Activated CD4-positive, alpha-beta T cell treated with anti-CD3 and anti-CD28 coated beads, Interleukin-2, amount 10 ng/mL, durations not matched to agents 7 days and 5 days (primary cell): ENCODE data around the gene IQCE. TPM values are rescaled to one million over a fixed set of nuclear protein-coding genes. Genes with fewer than 3 reads are reported as not detected.

Experiments used
- CTCF ChIA-PET: fragments of 350-600 bp; sonication (Branson Sonifier 250); formaldehyde crosslinking; loops from one replicate; lab custom pipeline; 2021; ENCODE audit warnings: antibody characterized with exemption; lab: Charles Lee
- POLR2A ChIA-PET: fragments of 350-600 bp; sonication (Branson Sonifier 250); formaldehyde crosslinking; loops from one replicate; lab custom pipeline; 2021; ENCODE audit warnings: antibody characterized with exemption; lab: Charles Lee
- DNase-seq: peaks from one replicate; pipeline ENCODE4 v3.0.0-alpha.2; 2020
- H3K27ac Mint-ChIP-seq: one replicate; pipeline ENCODE4 v1.8.0; 2021; ENCODE audit warnings: mild to moderate bottlenecking, moderate library complexity, mixed read lengths
- H3K27me3 Mint-ChIP-seq: one replicate; pipeline ENCODE4 v1.8.0; 2021; ENCODE audit warnings: mixed read lengths
- H3K36me3 Mint-ChIP-seq: one replicate; pipeline ENCODE4 v1.8.0; 2021; ENCODE audit warnings: low read depth, mixed read lengths
- H3K4me1 Mint-ChIP-seq: one replicate; pipeline ENCODE4 v1.8.0; 2021; ENCODE audit warnings: mixed read lengths
- H3K4me3 Mint-ChIP-seq: one replicate; pipeline ENCODE4 v1.8.0; 2021; ENCODE audit warnings: mild to moderate bottlenecking, moderate library complexity, mixed read lengths
- H3K9me3 Mint-ChIP-seq: one replicate; pipeline ENCODE4 v1.8.0; 2021; ENCODE audit warnings: mixed read lengths
- total RNA-seq, 2 experiments: library from RNA; stranded (reverse); gene quantifications; one replicate each; pipeline ENCODE4 v1.2.3, GENCODE V29; 2021

The IQCE gene
- total RNA-seq, 2 experiments from 2014 or later = 13.8 to 15.5 TPM

DNA sequence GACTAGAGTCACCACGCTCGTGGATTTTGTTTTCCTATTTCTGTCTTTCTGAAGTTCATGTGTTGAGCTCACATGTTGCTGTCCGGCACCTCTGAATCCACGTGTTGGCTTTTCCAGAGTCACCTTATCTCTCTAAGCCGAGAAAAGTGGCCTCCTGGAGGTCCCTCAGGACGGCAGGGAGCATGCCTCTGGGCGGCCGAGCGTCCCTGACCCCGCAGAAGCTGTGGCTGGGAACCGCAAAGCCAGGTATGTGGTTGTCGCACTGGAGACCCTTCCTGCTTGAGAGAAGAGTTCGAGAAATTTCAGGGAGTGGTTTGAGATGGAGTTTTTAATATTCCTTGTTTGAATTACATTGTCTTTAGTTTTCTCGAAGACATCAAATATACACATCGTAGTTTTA lies 12.6 kb downstream of the IQCE start:
- H3K36me3 Mint-ChIP-seq = peaks cover 7% of the 10 kb centered on the region
- DNase-seq = no peak
- peaks cover 26% of the 10 kb centered on the region for H3K4me1 Mint-ChIP-seq
- ChIA-PET CTCF (interaction anchor here (1.3 kb wide), 1 partner anchor 60 kb away, joined by 3 read pairs; no protein-coding TSS in a partner anchor), POLR2A (no interaction called here)
- no peaks in the 10 kb centered on the region for H3K9me3 Mint-ChIP-seq
- H3K27me3 Mint-ChIP-seq = no peaks in the 10 kb centered on the region
- H3K27ac Mint-ChIP-seq = no peak overlapping the region
- H3K4me3 Mint-ChIP-seq = no peak overlapping the region

DNA sequence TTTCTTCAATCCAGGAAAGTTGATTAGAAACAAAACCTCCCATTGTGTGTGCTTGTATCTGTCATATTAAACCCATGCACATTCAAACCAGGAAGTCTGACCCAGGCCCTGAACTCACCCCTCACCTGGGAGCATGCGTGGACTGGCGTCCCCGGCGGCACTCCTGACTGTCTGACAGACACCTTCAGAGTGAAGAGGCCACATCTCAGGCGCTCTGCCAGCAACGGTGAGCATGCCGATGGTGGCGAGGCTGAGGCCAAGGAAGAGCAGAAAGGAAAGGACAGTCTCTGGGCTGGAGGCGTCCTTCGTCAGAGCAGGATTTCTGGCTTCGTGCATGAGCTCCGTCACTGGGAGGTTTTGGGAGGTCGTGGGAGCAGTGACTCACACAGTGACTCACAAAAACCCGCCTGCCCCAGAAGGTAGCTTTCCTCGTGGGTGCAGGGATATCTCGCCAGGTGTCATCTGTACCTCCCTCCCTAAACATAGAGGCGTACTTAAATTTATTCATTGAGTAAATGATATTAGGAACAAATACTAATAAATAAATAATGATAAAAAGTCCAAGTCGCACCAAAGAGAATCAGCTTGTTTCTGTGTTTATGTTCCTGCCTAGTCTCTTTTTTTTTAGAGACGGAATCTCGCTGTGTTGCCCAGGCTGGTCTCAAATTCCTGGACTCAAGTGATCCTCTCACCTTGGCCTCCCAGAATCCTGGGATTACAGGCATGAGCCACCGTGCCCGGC lies 13.5 kb downstream of the IQCE start:
- H3K27me3 Mint-ChIP-seq = no peaks in the 10 kb centered on the region
- peaks cover 13% of the 10 kb centered on the region for H3K36me3 Mint-ChIP-seq
- H3K4me3 Mint-ChIP-seq = no peak overlapping the region
- CTCF ChIA-PET = interaction anchor here (1.3 kb wide), 1 partner anchor 61 kb away, joined by 3 read pairs; no protein-coding TSS in a partner anchor
- H3K9me3 Mint-ChIP-seq = peaks cover 2% of the 10 kb centered on the region
- POLR2A ChIA-PET = no interaction called here
- DNase-seq = no peak
- H3K27ac Mint-ChIP-seq = no peak overlapping the region
- peaks cover 20% of the 10 kb centered on the region for H3K4me1 Mint-ChIP-seq

DNA sequence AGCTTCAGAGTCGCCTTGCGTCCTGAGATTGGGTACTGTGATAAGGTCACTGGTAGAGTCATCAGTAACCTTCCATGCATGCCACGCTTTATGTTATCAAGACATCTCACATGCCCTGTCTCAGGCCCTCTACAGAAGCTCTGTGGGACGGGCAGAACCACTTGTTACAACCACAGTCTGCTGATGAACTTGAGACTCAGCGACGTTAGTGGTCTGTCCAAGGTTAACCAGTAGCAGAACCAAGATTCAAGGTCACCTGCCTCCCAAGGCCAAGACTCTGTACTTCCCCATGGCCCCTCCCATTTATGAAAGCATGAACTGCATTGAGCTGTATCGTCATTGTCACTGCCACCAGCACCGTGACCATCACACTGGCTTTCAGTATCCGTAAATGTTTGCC lies 15.0 kb downstream of the IQCE start:
- no peak overlapping the region for H3K27ac Mint-ChIP-seq
- no peaks in the 10 kb centered on the region for H3K27me3 Mint-ChIP-seq
- H3K4me3 Mint-ChIP-seq = no peak overlapping the region
- peaks cover 14% of the 10 kb centered on the region for H3K36me3 Mint-ChIP-seq
- POLR2A ChIA-PET = no interaction called here
- peaks cover 2% of the 10 kb centered on the region for H3K9me3 Mint-ChIP-seq
- DNase-seq = no peak
- peaks cover 18% of the 10 kb centered on the region for H3K4me1 Mint-ChIP-seq
- CTCF ChIA-PET = interaction anchor here (0.6 kb wide), 1 partner anchor 352 kb away, joined by 3 read pairs; no protein-coding TSS in a partner anchor

DNA sequence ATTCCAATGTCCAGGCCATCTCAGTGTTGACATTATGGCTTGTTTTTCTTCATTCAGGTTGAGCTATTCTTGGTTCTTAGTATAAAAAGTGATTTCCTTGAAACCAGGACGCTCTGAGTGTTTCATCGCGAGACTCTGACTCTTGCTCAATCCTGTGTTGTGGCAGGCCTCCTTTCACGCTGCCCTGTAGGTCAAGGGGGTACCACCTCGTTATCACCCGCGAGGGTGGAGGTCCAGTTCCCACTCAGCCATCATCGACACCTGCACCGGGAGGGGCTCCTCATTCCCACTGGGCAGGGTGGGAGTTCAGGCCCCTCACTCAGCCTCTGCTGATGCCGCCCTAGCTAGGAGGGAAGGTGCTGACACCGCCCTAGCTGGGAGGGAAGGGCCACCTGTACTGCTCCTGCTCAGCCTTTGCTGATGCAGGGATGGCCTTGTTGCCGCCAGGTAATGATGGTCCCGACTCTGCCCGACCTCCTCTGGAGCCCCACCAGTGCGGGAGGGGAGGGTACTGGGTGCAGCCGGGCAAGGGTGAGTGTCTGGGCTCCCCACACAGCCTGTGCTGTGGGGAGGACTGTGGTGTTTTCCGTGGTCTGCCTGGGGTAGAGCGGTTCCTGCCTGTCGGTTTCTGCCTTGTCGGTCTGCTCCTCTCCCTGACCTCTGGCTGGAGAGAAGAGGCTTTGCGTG lies 16.4 kb downstream of the IQCE start:
- Mint-ChIP-seq H3K4me1 (peaks cover 18% of the 10 kb centered on the region), H3K36me3 (peaks cover 14% of the 10 kb centered on the region), H3K27ac (peak overlapping the region; percentile 5), H3K27me3 (no peaks in the 10 kb centered on the region), H3K4me3 (no peak overlapping the region), H3K9me3 (peaks cover 2% of the 10 kb centered on the region)
- POLR2A ChIA-PET = no interaction called here
- CTCF ChIA-PET = interaction anchor here (0.9 to 1.2 kb wide), 3 partner anchors 15 to 134 kb away, joined by 3 read pairs; no protein-coding TSS in a partner anchor
- no peak for DNase-seq

DNA sequence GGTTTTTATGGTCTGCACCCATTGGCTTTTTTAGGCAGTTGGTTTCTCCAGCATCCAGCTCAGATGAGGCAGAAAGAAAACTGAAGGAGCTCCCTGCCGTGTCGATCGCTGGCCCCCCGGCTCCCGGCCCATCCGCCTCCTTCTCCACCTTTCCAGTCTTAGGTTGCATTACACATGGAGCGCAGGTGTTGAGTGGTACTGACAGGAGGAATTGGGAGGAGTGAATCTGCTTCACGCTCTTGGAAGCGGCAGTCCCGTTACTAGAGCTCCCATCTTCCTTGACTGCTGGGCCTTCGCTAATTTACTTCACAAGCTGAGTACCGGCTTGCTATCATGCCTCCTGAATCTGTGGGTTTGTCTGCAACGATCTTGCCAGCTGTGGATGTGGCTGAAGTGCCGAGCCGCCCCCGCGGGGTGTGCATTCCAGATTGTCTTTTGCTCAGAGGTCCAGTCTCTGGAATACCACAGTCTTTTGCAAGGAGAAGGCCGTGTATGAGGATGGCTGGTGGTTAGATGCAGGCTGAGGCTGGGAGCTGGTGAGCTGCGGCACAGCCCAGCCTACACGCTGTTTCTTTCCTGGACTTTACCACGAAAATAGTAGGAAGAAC lies 17.1 kb downstream of the IQCE start:
- H3K9me3 Mint-ChIP-seq = peaks cover 2% of the 10 kb centered on the region
- H3K4me3 Mint-ChIP-seq = no peak overlapping the region
- CTCF ChIA-PET = interaction anchor here (0.6 to 1.2 kb wide), 3 partner anchors 15 to 879 kb away, joined by 3 read pairs; no protein-coding TSS in a partner anchor
- POLR2A ChIA-PET = interaction anchor here (0.5 kb wide), 1 partner anchor 45 kb away, joined by 8 read pairs; no protein-coding TSS in a partner anchor
- H3K36me3 Mint-ChIP-seq = peaks cover 14% of the 10 kb centered on the region
- H3K27me3 Mint-ChIP-seq = no peaks in the 10 kb centered on the region
- no peak overlapping the region for H3K27ac Mint-ChIP-seq
- H3K4me1 Mint-ChIP-seq = peaks cover 18% of the 10 kb centered on the region
- no peak for DNase-seq

DNA sequence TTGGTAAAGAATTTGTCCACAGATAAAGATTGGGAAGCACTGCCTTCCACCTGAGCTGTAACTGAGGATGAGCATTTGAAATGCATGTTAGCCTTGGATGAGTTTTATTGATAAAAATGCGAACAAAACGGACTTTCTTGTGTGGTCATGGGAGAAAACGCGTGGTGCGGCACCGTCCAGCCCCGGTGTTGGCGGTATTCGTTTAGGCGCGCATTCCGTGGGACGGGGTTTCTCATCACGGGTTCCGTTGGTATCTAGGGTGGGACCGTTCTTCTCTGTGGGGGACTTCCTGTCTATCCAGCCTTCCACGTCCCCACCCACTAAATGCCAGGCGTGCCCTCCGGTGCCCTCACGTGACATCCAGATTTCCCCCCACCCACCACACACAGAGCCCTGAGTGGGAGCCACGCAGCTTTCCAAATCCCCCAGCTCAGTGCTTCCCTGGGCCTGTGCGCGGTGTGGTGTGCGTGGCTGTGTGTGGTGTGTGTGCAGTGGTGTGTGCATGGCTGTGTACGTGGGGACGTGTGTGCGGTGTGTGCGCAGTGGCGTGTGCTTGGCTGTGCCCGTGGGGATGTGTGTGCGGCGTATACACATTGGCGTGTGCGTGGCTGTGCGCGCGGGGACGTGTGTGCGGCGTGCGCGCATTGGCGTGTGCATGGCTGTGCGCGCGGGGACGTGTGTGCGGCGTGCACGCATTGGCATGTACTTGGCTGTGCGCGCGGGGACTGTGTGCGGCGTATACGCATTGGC lies 18.1 kb downstream of the IQCE start:
- Mint-ChIP-seq H3K36me3 (peaks cover 14% of the 10 kb centered on the region), H3K4me3 (no peak overlapping the region), H3K9me3 (peaks cover 2% of the 10 kb centered on the region), H3K27me3 (no peaks in the 10 kb centered on the region), H3K4me1 (peaks cover 18% of the 10 kb centered on the region), H3K27ac (no peak overlapping the region)
- DNase-seq = no peak
- CTCF ChIA-PET = interaction anchor here (0.5 to 0.6 kb wide), 3 partner anchors 11 to 880 kb away, joined by 3 read pairs; no protein-coding TSS in a partner anchor
- POLR2A ChIA-PET = no interaction called here

DNA sequence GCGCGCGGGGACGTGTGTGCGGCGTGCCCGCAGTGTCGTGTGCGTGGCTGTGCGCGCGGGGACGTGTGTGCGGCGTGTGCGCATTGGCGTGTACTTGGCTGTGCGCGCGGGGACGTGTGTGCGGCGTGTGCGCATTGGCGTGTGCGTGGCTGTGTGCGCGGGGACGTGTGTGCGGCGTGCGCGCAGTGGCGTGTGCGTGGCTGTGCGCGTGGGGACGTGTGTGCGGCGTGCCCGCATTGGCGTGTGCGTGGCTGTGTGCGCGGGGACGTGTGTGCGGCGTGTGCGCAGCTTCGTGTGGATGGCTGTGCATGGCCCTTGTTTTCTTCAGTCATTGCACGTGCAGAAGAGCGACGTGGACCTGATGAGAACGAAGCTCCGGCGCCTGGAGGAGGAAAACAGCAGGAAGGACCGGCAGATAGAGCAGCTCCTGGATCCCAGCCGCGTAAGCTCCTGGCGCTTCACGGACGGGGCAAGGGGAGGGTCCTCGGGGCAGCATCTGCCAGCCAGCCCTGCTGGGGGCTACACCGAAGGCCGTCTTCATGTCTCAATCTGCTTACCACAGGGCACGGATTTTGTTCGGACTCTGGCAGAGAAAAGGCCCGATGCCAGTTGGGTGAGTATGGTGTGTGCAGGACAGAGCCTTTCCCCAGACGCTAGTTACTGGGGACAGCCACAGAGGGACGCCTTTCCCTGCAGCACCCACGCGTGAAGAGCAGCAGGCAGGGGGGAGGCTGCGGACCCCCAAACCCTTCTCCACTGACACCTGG lies 19.3 kb downstream of the IQCE start:
- H3K36me3 Mint-ChIP-seq = peaks cover 11% of the 10 kb centered on the region
- no peaks in the 10 kb centered on the region for H3K27me3 Mint-ChIP-seq
- ChIA-PET POLR2A (no interaction called here), CTCF (interaction anchor here (0.6 kb wide), 1 partner anchor 192 kb away, joined by 3 read pairs; no protein-coding TSS in a partner anchor)
- no peak overlapping the region for H3K27ac Mint-ChIP-seq
- H3K4me3 Mint-ChIP-seq = no peak overlapping the region
- H3K4me1 Mint-ChIP-seq = peaks cover 18% of the 10 kb centered on the region
- no peak for DNase-seq
- peaks cover 2% of the 10 kb centered on the region for H3K9me3 Mint-ChIP-seq

DNA sequence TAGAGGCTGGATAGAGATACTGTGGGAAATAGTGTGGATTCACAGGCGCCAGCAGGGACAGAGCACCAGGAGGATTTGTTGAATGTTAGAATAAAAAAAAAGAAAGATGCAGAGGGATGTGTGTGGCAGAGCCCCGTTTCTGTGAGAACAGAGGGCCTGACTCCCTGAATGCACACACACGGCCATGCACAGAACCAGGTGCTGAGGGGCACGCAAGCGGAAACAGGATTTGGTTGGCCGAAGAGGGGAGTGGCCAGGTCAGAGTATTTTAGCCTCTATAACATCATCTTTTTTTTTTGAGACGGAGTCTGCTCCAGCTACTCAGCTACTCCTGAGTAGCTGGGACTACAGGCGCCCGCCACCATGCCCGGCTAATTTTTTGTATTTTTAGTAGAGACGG lies 21.9 kb downstream of the IQCE start:
- DNase-seq = no peak
- H3K27ac Mint-ChIP-seq = no peak overlapping the region
- POLR2A ChIA-PET = no interaction called here
- H3K9me3 Mint-ChIP-seq = peaks cover 2% of the 10 kb centered on the region
- CTCF ChIA-PET = no interaction called here
- peaks cover 12% of the 10 kb centered on the region for H3K36me3 Mint-ChIP-seq
- no peaks in the 10 kb centered on the region for H3K27me3 Mint-ChIP-seq
- H3K4me3 Mint-ChIP-seq = no peak overlapping the region
- peaks cover 5% of the 10 kb centered on the region for H3K4me1 Mint-ChIP-seq

DNA sequence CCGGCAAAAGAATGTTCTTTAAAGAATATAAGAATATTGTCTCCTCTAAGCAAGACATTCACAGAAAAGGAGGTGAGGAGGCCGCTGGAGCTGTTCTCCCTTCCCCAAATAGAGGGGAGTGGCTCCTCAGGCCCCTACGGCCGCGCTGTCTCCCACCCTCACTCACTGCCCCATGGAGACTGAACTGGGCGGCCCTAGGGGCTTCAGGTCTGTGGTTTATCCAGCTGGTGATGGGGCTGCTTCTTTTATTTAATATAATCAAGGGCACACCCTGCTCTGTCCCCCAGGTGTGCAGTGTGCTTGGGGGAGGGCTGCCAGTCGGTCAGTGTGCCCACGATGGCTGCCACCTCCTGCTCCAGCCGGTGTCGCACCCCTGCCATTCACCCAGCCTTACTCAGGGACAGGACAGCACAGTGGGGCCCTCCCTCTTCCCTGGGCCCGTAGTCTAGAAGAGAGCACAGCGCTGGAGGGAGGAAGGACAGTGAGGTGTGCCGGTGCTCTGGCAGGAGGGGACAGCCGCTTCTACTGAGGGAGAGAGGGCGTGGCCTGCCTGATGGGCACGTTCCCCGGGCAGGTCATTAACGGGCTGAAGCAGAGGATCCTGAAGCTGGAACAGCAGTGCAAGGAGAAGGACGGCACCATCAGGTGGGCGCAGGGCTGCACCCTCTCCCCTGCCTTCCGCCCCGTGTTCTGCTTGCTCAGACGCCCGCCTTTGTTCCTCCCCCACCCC lies 23.4 kb downstream of the IQCE start:
- Mint-ChIP-seq H3K4me1 (no peaks in the 10 kb centered on the region), H3K36me3 (peaks cover 3% of the 10 kb centered on the region), H3K27ac (no peak overlapping the region), H3K27me3 (no peaks in the 10 kb centered on the region), H3K9me3 (no peaks in the 10 kb centered on the region), H3K4me3 (no peak overlapping the region)
- ChIA-PET CTCF (no interaction called here), POLR2A (no interaction called here)
- no peak for DNase-seq

DNA sequence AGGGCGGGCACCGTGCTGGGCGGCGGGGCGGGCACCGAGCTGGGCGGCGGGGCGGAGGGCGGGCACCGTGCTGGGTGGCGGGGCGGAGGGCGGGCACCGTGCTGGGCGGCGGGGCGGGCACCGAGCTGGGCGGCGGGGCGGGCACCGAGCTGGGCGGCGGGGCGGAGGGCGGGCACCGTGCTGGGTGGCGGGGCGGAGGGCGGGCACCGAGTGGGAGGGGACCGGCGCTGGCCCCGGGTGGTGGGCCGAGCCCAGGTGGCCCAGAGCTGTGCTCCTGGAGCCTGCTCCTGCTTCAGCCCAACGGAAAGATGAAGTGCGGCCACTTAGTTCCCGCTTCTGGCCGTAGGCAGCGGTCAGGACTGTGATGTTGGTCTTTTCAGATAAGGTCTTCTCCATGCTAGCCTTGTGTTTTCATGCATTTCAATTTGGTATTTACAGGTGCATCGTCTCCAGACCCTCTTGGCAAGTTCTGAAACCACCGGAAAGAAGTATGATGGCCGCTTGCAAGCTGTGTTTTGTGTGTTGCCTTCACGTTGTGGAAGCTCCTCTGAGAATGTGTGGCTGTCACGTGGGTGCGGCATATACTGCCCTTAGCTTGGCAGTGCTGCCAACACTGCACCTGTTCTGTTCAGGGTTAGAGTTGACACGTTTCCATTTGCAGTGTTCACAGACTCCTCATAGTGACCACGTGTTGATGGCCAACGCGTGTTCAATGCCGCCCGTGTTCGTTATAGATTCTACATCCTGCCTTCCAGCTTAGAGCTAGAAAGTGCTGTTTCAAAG lies 25.2 kb downstream of the IQCE start:
- Mint-ChIP-seq H3K4me3 (no peak overlapping the region), H3K4me1 (no peaks in the 10 kb centered on the region), H3K27ac (no peak overlapping the region), H3K36me3 (peaks cover 2% of the 10 kb centered on the region), H3K9me3 (no peaks in the 10 kb centered on the region), H3K27me3 (no peaks in the 10 kb centered on the region)
- CTCF ChIA-PET = no interaction called here
- POLR2A ChIA-PET = no interaction called here
- DNase-seq = no peak

DNA sequence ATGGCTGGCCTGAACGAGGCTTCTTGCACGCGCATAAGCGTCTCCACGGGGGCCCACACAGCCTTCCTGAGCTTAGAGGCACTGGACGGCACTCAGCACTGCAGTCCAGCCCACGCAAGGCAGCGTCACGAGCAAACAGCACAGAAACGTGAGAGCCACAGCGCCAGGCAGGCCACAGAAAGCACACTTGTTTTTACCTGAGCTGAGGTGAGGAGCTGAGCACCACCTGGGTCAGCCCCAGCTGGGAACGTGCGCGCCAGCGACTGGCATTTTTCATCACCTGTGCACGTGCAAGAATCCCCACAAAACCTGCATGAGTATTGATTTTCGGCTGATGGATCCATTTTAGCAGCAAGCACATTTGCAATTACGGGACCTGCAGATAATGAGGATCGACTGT lies 26.7 kb downstream of the IQCE start:
- Mint-ChIP-seq H3K27ac (no peak overlapping the region), H3K27me3 (no peaks in the 10 kb centered on the region), H3K9me3 (no peaks in the 10 kb centered on the region), H3K4me1 (no peaks in the 10 kb centered on the region), H3K4me3 (no peak overlapping the region), H3K36me3 (peaks cover 2% of the 10 kb centered on the region)
- POLR2A ChIA-PET = no interaction called here
- CTCF ChIA-PET = interaction anchor here (1.4 kb wide), 1 partner anchor 9 kb away, joined by 3 read pairs; no protein-coding TSS in a partner anchor
- DNase-seq = no peak
